Measurements from ENCODE around the gene AHNAK.

DNA sequence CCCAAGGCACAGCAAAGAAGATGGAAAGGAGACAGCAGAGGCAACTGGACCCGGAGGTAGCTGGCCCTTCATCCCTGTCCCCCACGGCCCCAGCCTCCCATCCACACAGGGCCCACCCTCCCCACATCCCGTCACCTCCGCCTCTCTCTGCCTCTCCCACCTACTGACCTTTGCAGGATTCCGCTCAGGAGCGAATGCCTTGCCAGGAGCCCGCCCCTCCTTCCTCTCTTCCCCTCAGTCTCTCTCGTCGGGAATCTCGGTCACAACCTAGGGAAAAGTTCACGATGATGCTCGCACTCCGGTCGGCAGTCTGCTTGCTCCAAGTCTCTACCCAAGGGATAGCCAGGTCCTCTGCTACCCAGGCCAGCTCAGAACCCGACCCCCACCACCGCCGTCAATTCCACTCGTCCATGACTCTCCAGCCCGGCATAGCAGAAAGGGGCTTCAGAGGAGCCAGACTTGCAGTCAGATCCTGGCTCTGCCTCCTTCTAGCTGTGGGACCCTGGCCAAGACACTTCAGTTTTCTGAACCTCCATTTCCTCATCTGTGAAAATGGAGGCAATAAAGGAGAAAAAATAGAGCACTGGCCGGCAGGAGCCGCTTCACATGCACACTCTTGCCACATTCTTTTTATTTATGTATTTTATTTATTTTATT lies 10.2 kb downstream of the AHNAK start:
- TF ChIP-seq POLR2A (IDR thresholded peaks at IDR 0.05) = no peak
- TF ChIP-seq, protein P1, sequence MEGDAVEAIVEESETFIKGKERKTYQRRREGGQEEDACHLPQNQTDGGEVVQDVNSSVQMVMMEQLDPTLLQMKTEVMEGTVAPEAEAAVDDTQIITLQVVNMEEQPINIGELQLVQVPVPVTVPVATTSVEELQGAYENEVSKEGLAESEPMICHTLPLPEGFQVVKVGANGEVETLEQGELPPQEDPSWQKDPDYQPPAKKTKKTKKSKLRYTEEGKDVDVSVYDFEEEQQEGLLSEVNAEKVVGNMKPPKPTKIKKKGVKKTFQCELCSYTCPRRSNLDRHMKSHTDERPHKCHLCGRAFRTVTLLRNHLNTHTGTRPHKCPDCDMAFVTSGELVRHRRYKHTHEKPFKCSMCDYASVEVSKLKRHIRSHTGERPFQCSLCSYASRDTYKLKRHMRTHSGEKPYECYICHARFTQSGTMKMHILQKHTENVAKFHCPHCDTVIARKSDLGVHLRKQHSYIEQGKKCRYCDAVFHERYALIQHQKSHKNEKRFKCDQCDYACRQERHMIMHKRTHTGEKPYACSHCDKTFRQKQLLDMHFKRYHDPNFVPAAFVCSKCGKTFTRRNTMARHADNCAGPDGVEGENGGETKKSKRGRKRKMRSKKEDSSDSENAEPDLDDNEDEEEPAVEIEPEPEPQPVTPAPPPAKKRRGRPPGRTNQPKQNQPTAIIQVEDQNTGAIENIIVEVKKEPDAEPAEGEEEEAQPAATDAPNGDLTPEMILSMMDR (IDR thresholded peaks at IDR 0.05) = no peak

Measured in ovary (tissue), 3 donors.